CD4-positive, CD25-positive, alpha-beta regulatory T cell (primary cell): ENCODE data around the gene METTL24. TPM values are rescaled to one million over a fixed set of nuclear protein-coding genes. Genes with fewer than 3 reads are reported as not detected.
"Not testable (repeated sequence)": the region's sequence is repeated elsewhere in the genome, so short reads cannot be mapped to it uniquely, and the experiment has no call there.

Experiments used
- ATAC-seq, 2 donors: fragments of 150-1000 bp; cut with Tn5 transposase; one replicate each; pipeline ENCODE4 v1.10.0; 2021; ENCODE audit warnings: low read depth in 2 of 2, moderate number of reproducible peaks in 2 of 2, moderate library complexity in 1 of 2
- DNase-seq, 3 donors: peaks; one replicate each; pipeline versions ENCODE4 v3.0.0 to v3.0.0-alpha.2; 2012 to 2022; ENCODE audit warnings: mixed read lengths in 1 of 3
- H3K27ac ChIP-seq: one replicate; pipeline ENCODE4 v1.7.0; 2013; ENCODE audit warnings: mild to moderate bottlenecking, low read length; ENCODE audit not compliant: insufficient read depth, poor library complexity, severe bottlenecking
- H3K27me3 ChIP-seq: one replicate; pipeline ENCODE4 v1.7.0; 2013; ENCODE audit warnings: low read length; ENCODE audit not compliant: control insufficient read depth, insufficient read depth
- H3K36me3 ChIP-seq: one replicate; pipeline ENCODE4 v1.7.0; 2013; ENCODE audit warnings: mild to moderate bottlenecking, low read length, moderate library complexity; ENCODE audit not compliant: control insufficient read depth, insufficient read depth
- H3K4me1 ChIP-seq: 2 replicates; pipeline ENCODE4 v1.7.0; 2013; ENCODE audit warnings: mild to moderate bottlenecking, low read length; ENCODE audit not compliant: insufficient read depth, control insufficient read depth, poor library complexity, severe bottlenecking
- H3K4me3 ChIP-seq: one replicate; pipeline ENCODE4 v1.7.0; 2013; ENCODE audit warnings: low read depth, mild to moderate bottlenecking, low read length, moderate library complexity
- H3K9me3 ChIP-seq, 2 experiments: 1 replicate in 1 of 2; 2 replicates in 1 of 2; pipeline ENCODE4 v1.7.0; 2013; ENCODE audit warnings: low read length in 2 of 2, mild to moderate bottlenecking in 1 of 2, moderate library complexity in 1 of 2; ENCODE audit not compliant: control insufficient read depth in 2 of 2
- H3K27ac Mint-ChIP-seq, 3 donors: one replicate each; pipeline ENCODE4 v1.8.0; 2020 to 2022; ENCODE audit warnings: mild to moderate bottlenecking in 3 of 3, mixed read lengths in 3 of 3, moderate library complexity in 2 of 3
- H3K27me3 Mint-ChIP-seq: one replicate; pipeline ENCODE4 v1.8.0; 2022; ENCODE audit warnings: mild to moderate bottlenecking, mixed read lengths
- H3K36me3 Mint-ChIP-seq: one replicate; pipeline ENCODE4 v1.8.0; 2020; ENCODE audit warnings: mixed read lengths
- H3K4me1 Mint-ChIP-seq, 4 donors: one replicate each; pipeline ENCODE4 v1.8.0; 2020 to 2022; ENCODE audit warnings: mixed read lengths in 4 of 4, mild to moderate bottlenecking in 1 of 4
- H3K4me3 Mint-ChIP-seq, 4 donors: one replicate each; pipeline ENCODE4 v1.8.0; 2020 to 2022; ENCODE audit warnings: mild to moderate bottlenecking in 4 of 4, mixed read lengths in 4 of 4, moderate library complexity in 3 of 4
- H3K9me3 Mint-ChIP-seq, 7 donors: one replicate each; pipeline ENCODE4 v1.8.0; 2020 to 2022; ENCODE audit warnings: mixed read lengths in 7 of 7, mild to moderate bottlenecking in 3 of 7, moderate library complexity in 2 of 7
- polyA plus RNA-seq, 4 donors: library from polyadenylated mRNA; unstranded; fragments of 300-500 nt; fragmentation: Illumina TruSeq; gene quantifications; one replicate each; pipeline ENCODE4 v1.2.3, GENCODE V29; 2021
- total RNA-seq: library from RNA; stranded (reverse); gene quantifications from one replicate; pipeline ENCODE4 v1.2.3, GENCODE V29; 2022

METTL24 gene
- total and polyA plus RNA-seq, 5 donors from 2014 or later = not detected

- Histone ChIP-seq H3K27me3 (peaks cover 9% of the 10 kb centered on the region), H3K4me1 (no peaks in the 10 kb centered on the region), H3K4me3 (no peak overlapping the region), H3K36me3 (no peaks in the 10 kb centered on the region), H3K27ac (no peak overlapping the region), H3K9me3 (no peaks in the 10 kb centered on the region)
- DNase-seq (no peak), ATAC-seq (no peak)
- H3K4me1 Mint-ChIP-seq = no peaks in the 10 kb centered on the region
- H3K27ac Mint-ChIP-seq = no peak overlapping the region
- H3K9me3 Mint-ChIP-seq = peaks cover 0 to 9% (median 3%) of the 10 kb centered on the region in 7 donors
- H3K4me3 Mint-ChIP-seq = no peak overlapping the region
- peaks cover 32% of the 10 kb centered on the region for H3K27me3 Mint-ChIP-seq
- no peaks in the 10 kb centered on the region for H3K36me3 Mint-ChIP-seq
Observed at GRCh38 chr6:110287462-110288341, 70.4 kb downstream of the METTL24 start.

GRCh38 chr6:110285306-110286060 lies 72.7 kb downstream of the METTL24 start:
- Histone ChIP-seq H3K27me3 (peaks cover 12% of the 10 kb centered on the region), H3K36me3 (no peaks in the 10 kb centered on the region), H3K4me1 (no peaks in the 10 kb centered on the region), H3K4me3 (no peak overlapping the region), H3K9me3 (no peaks in the 10 kb centered on the region), H3K27ac (no peak overlapping the region)
- no peaks in the 10 kb centered on the region for H3K4me1 Mint-ChIP-seq
- peaks cover 27% of the 10 kb centered on the region for H3K27me3 Mint-ChIP-seq
- H3K4me3 Mint-ChIP-seq = no peak overlapping the region
- no peaks in the 10 kb centered on the region for H3K36me3 Mint-ChIP-seq
- H3K27ac Mint-ChIP-seq = no peak overlapping the region
- H3K9me3 Mint-ChIP-seq = peaks cover 0 to 6% (median 0%) of the 10 kb centered on the region in 7 donors
- DNase-seq = no peak
- ATAC-seq = no peak

- H3K9me3 Mint-ChIP-seq = peaks cover 0 to 6% (median 0%) of the 10 kb centered on the region in 7 donors
- H3K27me3 Mint-ChIP-seq = peaks cover 27% of the 10 kb centered on the region
- no peaks in the 10 kb centered on the region for H3K4me1 ChIP-seq
Observed at GRCh38 chr6:110284855-110285254, 73.3 kb downstream of the METTL24 start.

GRCh38 chr6:110283657-110284056 lies 74.5 kb downstream of the METTL24 start:
- H3K4me1 Mint-ChIP-seq = no peaks in the 10 kb centered on the region
- no peak overlapping the region for H3K27ac Mint-ChIP-seq
- ATAC-seq (no peak), DNase-seq (no peak)
- peaks cover 0 to 3% (median 0%) of the 10 kb centered on the region in 7 donors for H3K9me3 Mint-ChIP-seq
- Histone ChIP-seq H3K4me1 (no peaks in the 10 kb centered on the region), H3K36me3 (no peaks in the 10 kb centered on the region), H3K27me3 (peaks cover 12% of the 10 kb centered on the region), H3K27ac (no peak overlapping the region), H3K4me3 (no peak overlapping the region), H3K9me3 (no peaks in the 10 kb centered on the region)
- no peaks in the 10 kb centered on the region for H3K36me3 Mint-ChIP-seq
- no peak overlapping the region for H3K4me3 Mint-ChIP-seq
- peaks cover 27% of the 10 kb centered on the region for H3K27me3 Mint-ChIP-seq

More at GRCh38 chr6:110284855-110285254, 73.3 kb downstream of the METTL24 start:
- H3K36me3 ChIP-seq = no peaks in the 10 kb centered on the region
- H3K27me3 ChIP-seq = peaks cover 12% of the 10 kb centered on the region
- DNase-seq (no peak), ATAC-seq (no peak)
- Mint-ChIP-seq H3K36me3 (no peaks in the 10 kb centered on the region), H3K4me1 (no peaks in the 10 kb centered on the region), H3K4me3 (no peak overlapping the region), H3K27ac (no peak overlapping the region)
- no peak overlapping the region for H3K4me3 ChIP-seq
- no peaks in the 10 kb centered on the region for H3K9me3 ChIP-seq
- H3K27ac ChIP-seq = no peak overlapping the region

GRCh38 chr6:110282412-110282811 lies 75.7 kb downstream of the METTL24 start:
- Histone ChIP-seq H3K27me3 (peaks cover 12% of the 10 kb centered on the region), H3K4me1 (no peaks in the 10 kb centered on the region), H3K4me3 (no peak overlapping the region), H3K9me3 (no peaks in the 10 kb centered on the region), H3K36me3 (no peaks in the 10 kb centered on the region), H3K27ac (no peak overlapping the region)
- no peak for ATAC-seq
- H3K27ac Mint-ChIP-seq = peak overlapping the region in 1 of 3 donors; percentile 46
- H3K9me3 Mint-ChIP-seq = peaks cover 0 to 3% (median 0%) of the 10 kb centered on the region in 7 donors
- no peaks in the 10 kb centered on the region for H3K4me1 Mint-ChIP-seq
- H3K4me3 Mint-ChIP-seq = no peak overlapping the region
- peaks cover 32% of the 10 kb centered on the region for H3K27me3 Mint-ChIP-seq
- DNase-seq = no peak
- H3K36me3 Mint-ChIP-seq = no peaks in the 10 kb centered on the region

- Histone ChIP-seq H3K4me3 (no peak overlapping the region), H3K9me3 (no peaks in the 10 kb centered on the region), H3K36me3 (no peaks in the 10 kb centered on the region), H3K27me3 (peaks cover 2% of the 10 kb centered on the region), H3K27ac (no peak overlapping the region), H3K4me1 (no peaks in the 10 kb centered on the region)
- Mint-ChIP-seq H3K9me3 (peaks cover 0 to 11% (median 0%) of the 10 kb centered on the region in 7 donors), H3K36me3 (no peaks in the 10 kb centered on the region), H3K27me3 (peaks cover 20% of the 10 kb centered on the region), H3K4me3 (no peak overlapping the region), H3K4me1 (no peaks in the 10 kb centered on the region), H3K27ac (no peak overlapping the region)
- no peak for DNase-seq
- no peak for ATAC-seq
Observed at GRCh38 chr6:110277100-110277665, 81.0 kb downstream of the METTL24 start.

GRCh38 chr6:110272781-110273180 lies 85.4 kb downstream of the METTL24 start:
- H3K4me1 Mint-ChIP-seq, H3K27me3 Mint-ChIP-seq, ATAC-seq, H3K36me3 Mint-ChIP-seq, H3K27ac ChIP-seq, H3K27me3 ChIP-seq, H3K4me3 Mint-ChIP-seq, H3K4me3 ChIP-seq, H3K9me3 ChIP-seq, H3K4me1 ChIP-seq, H3K9me3 Mint-ChIP-seq, H3K36me3 ChIP-seq, H3K27ac Mint-ChIP-seq, DNase-seq: not testable (repeated sequence)
